Ishikawa (cell line): Measurements from ENCODE around the gene ZMIZ1.

Source experiments
- CEBPB ChIP-seq: IDR thresholded peaks from 2 replicates; pipeline ENCODE4 v1.6.1; 2012
- CREB1 ChIP-seq: IDR thresholded peaks from 2 replicates; pipeline ENCODE4 v1.6.1; 2012; ENCODE audit warnings: low read depth
- EGR1 ChIP-seq: IDR thresholded peaks from 2 replicates; pipeline ENCODE4 v1.6.1; 2012
- EP300 ChIP-seq: IDR thresholded peaks from 2 replicates; pipeline ENCODE4 v1.6.1; 2012; ENCODE audit warnings: borderline replicate concordance
- FOXM1 ChIP-seq: IDR thresholded peaks from 2 replicates; pipeline ENCODE4 v1.6.1; 2012; ENCODE audit warnings: low read depth, borderline replicate concordance
- NFIC ChIP-seq: IDR thresholded peaks from 2 replicates; pipeline ENCODE4 v1.6.1; 2012
- RAD21 ChIP-seq: IDR thresholded peaks from 2 replicates; pipeline ENCODE4 v1.6.1; 2012; ENCODE audit warnings: low read depth
- TAF1 ChIP-seq: IDR thresholded peaks from 2 replicates; pipeline ENCODE4 v1.6.1; 2012; ENCODE audit warnings: low read depth, mild to moderate bottlenecking
- TCF12 ChIP-seq: IDR thresholded peaks from 2 replicates; pipeline ENCODE4 v1.6.1; 2012; ENCODE audit warnings: low read depth
- TEAD4 ChIP-seq: IDR thresholded peaks from 2 replicates; pipeline ENCODE4 v1.6.1; 2012
- YY1 ChIP-seq: IDR thresholded peaks from 2 replicates; pipeline ENCODE4 v1.6.1; 2012; ENCODE audit warnings: low read depth
- ZBTB7A ChIP-seq: IDR thresholded peaks from 2 replicates; pipeline ENCODE4 v1.6.1; 2012; ENCODE audit warnings: low read depth
- TF ChIP-seq, protein P1 (sequence below): IDR thresholded peaks from 2 replicates; pipeline ENCODE4 v1.6.1; 2012
- TF ChIP-seq, protein P2 (sequence below): IDR thresholded peaks from 2 replicates; pipeline ENCODE4 v1.6.1; 2012
- TF ChIP-seq, protein P3 (sequence below): IDR thresholded peaks from 2 replicates; pipeline ENCODE4 v1.6.1; 2012; ENCODE audit warnings: low read depth, mild to moderate bottlenecking

Gene ZMIZ1

DNA sequence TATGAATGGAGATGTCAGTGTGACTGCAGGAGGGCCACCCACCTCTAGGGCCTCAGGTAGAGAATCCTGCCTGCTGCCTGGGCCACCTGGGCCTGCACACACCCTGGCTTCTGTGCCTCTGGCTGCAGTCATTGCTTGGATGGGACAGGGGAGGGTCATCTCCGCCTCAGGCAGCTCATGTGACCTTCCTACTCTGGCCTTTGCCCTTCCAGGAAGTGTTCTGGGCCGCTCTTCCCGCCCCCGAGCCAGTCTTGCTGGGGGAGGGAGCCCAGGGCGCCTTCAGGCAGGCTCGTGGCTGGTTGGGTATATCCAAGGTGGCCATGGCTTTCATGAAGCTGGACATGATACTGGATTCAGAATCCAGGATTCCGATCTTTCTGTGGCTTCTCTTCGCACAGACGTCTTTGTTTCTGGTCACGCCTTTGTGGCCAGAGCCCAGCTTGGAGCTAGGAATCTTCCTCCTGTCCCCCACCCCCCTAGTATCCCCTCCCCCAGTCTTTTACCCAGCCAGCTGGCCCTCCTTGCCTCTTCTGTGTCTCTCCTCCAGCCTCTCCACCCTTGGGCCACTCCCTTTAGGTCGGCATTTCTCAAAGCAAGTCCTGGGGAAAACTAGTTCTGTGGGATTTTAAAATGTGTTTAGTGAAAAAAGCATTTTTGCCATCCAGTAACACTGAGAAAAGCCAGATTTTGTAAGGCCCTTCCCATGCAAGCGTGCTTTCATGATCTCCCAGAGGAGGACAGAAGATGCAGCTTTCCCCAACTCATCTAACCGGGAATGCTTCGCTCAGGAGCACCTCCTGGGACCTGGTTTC lies 119.6 kb downstream of the ZMIZ1 start:
- no peak for TF ChIP-seq CREB1
- no peak for TF ChIP-seq CEBPB
- TF ChIP-seq ZBTB7A, result no peak
- no peak for TF ChIP-seq NFIC
- TF ChIP-seq EGR1, result no peak

DNA sequence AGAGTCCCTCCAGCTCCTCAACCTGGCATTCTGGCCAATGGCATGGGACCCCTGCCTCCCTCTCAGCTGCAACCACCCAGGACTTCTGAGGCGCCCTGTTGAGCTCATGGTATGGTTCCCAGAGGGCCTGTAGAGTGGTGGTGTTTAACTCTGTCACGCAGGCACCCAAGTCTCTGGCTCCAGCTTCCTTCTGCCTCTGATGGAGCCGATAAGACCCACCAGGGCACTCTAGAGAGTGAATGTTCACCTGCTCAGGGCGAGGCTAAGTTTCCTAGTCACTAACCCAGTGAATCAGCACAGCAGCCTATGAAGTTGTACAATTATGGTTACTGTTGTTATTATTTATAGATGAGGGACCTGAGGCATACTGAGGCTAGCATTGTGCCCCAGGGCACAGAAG lies 120.4 kb downstream of the ZMIZ1 start:
- TF ChIP-seq YY1, result no peak
- TF ChIP-seq TAF1, result no peak
- no peak for TF ChIP-seq CEBPB
- TF ChIP-seq NFIC, result no peak
- TF ChIP-seq, protein P1, sequence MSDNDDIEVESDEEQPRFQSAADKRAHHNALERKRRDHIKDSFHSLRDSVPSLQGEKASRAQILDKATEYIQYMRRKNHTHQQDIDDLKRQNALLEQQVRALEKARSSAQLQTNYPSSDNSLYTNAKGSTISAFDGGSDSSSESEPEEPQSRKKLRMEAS, result no peak
- TF ChIP-seq TEAD4, result no peak
- TF ChIP-seq EGR1, result no peak
- no peak for TF ChIP-seq EP300
- no peak for TF ChIP-seq CREB1
- TF ChIP-seq, protein P2, sequence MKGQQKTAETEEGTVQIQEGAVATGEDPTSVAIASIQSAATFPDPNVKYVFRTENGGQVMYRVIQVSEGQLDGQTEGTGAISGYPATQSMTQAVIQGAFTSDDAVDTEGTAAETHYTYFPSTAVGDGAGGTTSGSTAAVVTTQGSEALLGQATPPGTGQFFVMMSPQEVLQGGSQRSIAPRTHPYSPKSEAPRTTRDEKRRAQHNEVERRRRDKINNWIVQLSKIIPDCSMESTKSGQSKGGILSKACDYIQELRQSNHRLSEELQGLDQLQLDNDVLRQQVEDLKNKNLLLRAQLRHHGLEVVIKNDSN, result no peak

DNA sequence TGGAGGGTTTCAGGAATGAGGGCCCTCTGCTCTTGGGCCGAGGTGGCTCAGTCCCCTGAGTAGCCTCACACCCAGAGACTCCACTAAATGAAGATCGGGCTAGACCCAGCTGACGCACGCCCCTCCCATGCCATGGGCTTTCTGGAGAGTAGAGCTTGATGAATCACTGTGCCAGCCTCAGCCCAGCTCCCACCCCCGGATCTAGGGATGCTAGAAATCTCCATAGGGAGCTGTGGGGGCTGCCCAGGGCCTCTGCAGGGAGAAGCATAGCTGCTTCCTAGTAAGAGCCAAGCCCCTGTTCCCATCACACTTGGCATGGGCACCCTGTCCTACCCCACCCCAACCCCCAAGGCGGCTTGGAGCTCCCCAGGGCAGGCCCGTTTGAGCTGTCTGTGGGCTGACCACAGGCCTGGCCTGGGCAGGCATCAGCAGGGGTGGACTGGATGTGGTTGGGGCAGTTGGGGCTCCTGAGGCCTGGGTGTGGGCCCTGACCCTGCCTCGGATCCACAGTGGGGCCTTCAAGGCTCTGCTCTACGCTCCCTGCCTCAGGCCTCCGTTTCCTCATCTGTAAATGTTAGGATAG lies 121.2 kb downstream of the ZMIZ1 start:
- TF ChIP-seq, protein P2, result no peak
- TF ChIP-seq, protein P1, result no peak
- TF ChIP-seq RAD21 (no peak), ZBTB7A (no peak), TAF1 (no peak), EGR1 (no peak), CEBPB (no peak), FOXM1 (no peak), TEAD4 (no peak), YY1 (no peak)
- TF ChIP-seq, protein P3, sequence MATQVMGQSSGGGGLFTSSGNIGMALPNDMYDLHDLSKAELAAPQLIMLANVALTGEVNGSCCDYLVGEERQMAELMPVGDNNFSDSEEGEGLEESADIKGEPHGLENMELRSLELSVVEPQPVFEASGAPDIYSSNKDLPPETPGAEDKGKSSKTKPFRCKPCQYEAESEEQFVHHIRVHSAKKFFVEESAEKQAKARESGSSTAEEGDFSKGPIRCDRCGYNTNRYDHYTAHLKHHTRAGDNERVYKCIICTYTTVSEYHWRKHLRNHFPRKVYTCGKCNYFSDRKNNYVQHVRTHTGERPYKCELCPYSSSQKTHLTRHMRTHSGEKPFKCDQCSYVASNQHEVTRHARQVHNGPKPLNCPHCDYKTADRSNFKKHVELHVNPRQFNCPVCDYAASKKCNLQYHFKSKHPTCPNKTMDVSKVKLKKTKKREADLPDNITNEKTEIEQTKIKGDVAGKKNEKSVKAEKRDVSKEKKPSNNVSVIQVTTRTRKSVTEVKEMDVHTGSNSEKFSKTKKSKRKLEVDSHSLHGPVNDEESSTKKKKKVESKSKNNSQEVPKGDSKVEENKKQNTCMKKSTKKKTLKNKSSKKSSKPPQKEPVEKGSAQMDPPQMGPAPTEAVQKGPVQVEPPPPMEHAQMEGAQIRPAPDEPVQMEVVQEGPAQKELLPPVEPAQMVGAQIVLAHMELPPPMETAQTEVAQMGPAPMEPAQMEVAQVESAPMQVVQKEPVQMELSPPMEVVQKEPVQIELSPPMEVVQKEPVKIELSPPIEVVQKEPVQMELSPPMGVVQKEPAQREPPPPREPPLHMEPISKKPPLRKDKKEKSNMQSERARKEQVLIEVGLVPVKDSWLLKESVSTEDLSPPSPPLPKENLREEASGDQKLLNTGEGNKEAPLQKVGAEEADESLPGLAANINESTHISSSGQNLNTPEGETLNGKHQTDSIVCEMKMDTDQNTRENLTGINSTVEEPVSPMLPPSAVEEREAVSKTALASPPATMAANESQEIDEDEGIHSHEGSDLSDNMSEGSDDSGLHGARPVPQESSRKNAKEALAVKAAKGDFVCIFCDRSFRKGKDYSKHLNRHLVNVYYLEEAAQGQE, result no peak

DNA sequence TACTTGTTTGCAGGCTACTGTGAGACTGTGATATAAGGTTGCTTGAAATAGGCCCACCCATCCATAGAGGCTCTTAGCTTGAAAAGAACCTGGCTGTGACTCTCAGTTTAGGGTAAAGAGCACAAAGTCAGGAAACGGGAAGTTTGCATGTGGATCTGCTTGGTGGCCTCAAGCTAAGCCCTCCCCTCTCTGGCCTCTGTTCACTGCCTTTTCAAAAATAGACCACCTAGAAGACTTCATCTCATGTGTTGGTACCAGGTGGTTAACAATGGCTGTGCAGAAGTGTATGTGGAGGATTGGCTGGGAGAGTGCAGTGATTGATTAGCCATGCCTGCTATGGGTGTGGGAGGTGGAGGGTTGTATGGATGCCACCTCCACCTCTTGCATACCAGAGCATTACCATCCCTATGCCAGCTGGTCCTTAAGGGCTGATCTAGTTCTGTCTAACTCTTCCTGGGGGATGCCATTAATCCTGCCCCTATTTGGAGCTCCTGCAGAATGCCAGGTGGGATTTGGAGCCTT lies 122.0 kb downstream of the ZMIZ1 start:
- TF ChIP-seq TEAD4 (no peak), ZBTB7A (no peak), NFIC (no peak), CEBPB (no peak), TAF1 (no peak), YY1 (no peak), EP300 (no peak), TCF12 (no peak), EGR1 (no peak)
- TF ChIP-seq, protein P3, result no peak
- TF ChIP-seq, protein P2, result no peak
- TF ChIP-seq, protein P1, result no peak

DNA sequence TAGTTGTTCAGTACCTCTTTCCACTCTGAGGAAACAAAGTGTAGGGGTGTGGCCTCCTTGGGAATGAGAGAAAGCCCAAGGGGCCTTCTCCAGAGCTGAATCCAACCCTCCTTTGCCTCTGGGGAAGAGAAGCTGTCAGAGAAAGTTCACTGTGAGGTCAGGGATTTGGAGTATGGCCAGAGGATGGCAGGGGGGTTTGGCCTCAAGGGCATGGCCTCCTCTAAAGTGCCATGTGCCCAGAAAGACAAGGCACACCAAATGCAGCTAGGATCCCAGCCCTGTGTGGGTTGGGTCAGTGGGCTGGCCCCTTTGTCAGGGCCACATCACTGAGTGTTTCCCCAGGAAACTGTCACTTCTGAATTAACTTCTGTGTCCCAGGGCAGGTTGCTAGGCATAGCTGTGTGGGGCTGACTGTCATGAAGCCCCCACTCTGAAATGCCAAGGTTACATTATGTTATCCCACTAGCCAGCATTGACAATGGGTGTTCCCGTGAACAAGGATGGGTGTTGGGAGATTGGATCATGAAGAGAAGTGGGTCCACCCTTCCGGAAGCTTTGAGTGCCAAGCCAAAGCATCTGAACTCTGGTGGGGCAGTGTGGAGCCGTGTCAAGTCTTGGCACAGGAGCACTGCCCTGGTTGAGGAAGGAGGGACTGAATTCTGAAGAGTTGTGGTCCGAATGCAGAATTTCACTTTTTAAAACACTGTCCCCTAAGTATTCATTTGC lies 123.3 kb downstream of the ZMIZ1 start:
- no peak for TF ChIP-seq NFIC
- TF ChIP-seq, protein P1, result 0 out of 2 replicates have a peak, but pooled peaks have one; percentile 28
